HepG2 (cell line): Measurements from ENCODE around the gene CFAP97. TPM values are rescaled to one million over a fixed set of nuclear protein-coding genes. Genes with fewer than 3 reads are reported as not detected.

ENCODE experiments used
- BATF2 ChIP-seq: sonication (generic); formaldehyde crosslinking; IDR thresholded peaks from 2 replicates; pipeline ENCODE4 v1.8.0; 2022; ENCODE audit warnings: mild to moderate bottlenecking, missing genetic modification reagents, moderate library complexity
- GLMP ChIP-seq: sonication (generic); formaldehyde crosslinking; IDR thresholded peaks from 2 replicates; pipeline ENCODE4 v1.9.0; 2021; ENCODE audit warnings: missing genetic modification reagents, mild to moderate bottlenecking, borderline replicate concordance
- HOXA7 ChIP-seq: sonication (generic); formaldehyde crosslinking; IDR thresholded peaks from 2 replicates; pipeline ENCODE4 v1.8.1; 2022; ENCODE audit warnings: mild to moderate bottlenecking, missing genetic modification reagents, moderate library complexity
- PRDM10 ChIP-seq: sonication (generic); formaldehyde crosslinking; IDR thresholded peaks from 2 replicates; pipeline ENCODE4 v1.4.0; 2020; ENCODE audit warnings: low read depth, missing genetic modification reagents
- REST ChIP-seq, 2 experiments: IDR thresholded peaks; 2 replicates each; pipeline ENCODE4 v1.6.1; 2011 to 2012; ENCODE audit warnings: low read length in 2 of 2, borderline replicate concordance in 1 of 2, low read depth in 1 of 2, mild to moderate bottlenecking in 1 of 2, moderate library complexity in 1 of 2
- SNAPC4 ChIP-seq: sonication (generic); formaldehyde crosslinking; IDR thresholded peaks from 2 replicates; pipeline ENCODE4 v1.4.0; 2020; ENCODE audit warnings: mild to moderate bottlenecking, missing genetic modification reagents
- YEATS4 ChIP-seq: sonication (generic); formaldehyde crosslinking; IDR thresholded peaks from 2 replicates; pipeline ENCODE4 v1.4.0; 2020; ENCODE audit warnings: missing genetic modification reagents, borderline replicate concordance
- ZFAT ChIP-seq: sonication (generic); formaldehyde crosslinking; conservative IDR thresholded peaks from 2 replicates; pipeline ENCODE4 v1.8.1; 2023; ENCODE audit warnings: missing genetic modification reagents, inconsistent platforms
- ZNF20 ChIP-seq: sonication (generic); formaldehyde crosslinking; IDR thresholded peaks from 2 replicates; pipeline ENCODE4 v1.4.0; 2020; ENCODE audit warnings: mild to moderate bottlenecking, moderate library complexity, missing genetic modification reagents
- ZNF670 ChIP-seq: sonication (generic); formaldehyde crosslinking; IDR thresholded peaks from 2 replicates; pipeline ENCODE4 v1.8.0; 2022; ENCODE audit warnings: mild to moderate bottlenecking, missing genetic modification reagents, borderline replicate concordance
- ZNF672 ChIP-seq: sonication (generic); formaldehyde crosslinking; IDR thresholded peaks from 2 replicates; pipeline ENCODE4 v1.8.1; 2022; ENCODE audit warnings: missing genetic modification reagents
- ZNF674 ChIP-seq: sonication (generic); formaldehyde crosslinking; IDR thresholded peaks from 2 replicates; pipeline ENCODE4 v1.5.0; 2020; ENCODE audit warnings: low read depth, mild to moderate bottlenecking, missing genetic modification reagents
- ZNF703 ChIP-seq: sonication (generic); formaldehyde crosslinking; IDR thresholded peaks from 2 replicates; pipeline ENCODE4 v1.5.1; 2020; ENCODE audit warnings: missing genetic modification reagents, mild to moderate bottlenecking, moderate library complexity, borderline replicate concordance
- polyA plus RNA-seq, 8 experiments: library from polyadenylated mRNA; depleted of rRNA in 3 of 8; stranded (reverse) in 7 of 8; unstranded in 1 of 8; fragments of >200 nt; fragmentation: Illumina TruSeq in 4 of 8; extraction: Trizol in 4 of 8; gene quantifications; 2 replicates each; pipeline versions ENCODE4 v1.2.1 to v1.2.3, GENCODE V29; 2011 to 2016; ENCODE audit warnings: low read depth in 4 of 8, missing spikeins in 1 of 8, mixed read lengths in 1 of 8; ENCODE audit not compliant: insufficient read depth in 1 of 8
- total RNA-seq, 5 experiments: library from RNA; depleted of rRNA; stranded (reverse); fragments of >200 nt; fragmentation: Illumina TruSeq; extraction: Trizol; gene quantifications; 2 replicates each; pipeline ENCODE4 v1.2.3, GENCODE V29; 2016; ENCODE audit warnings: low read depth in 1 of 5

Gene CFAP97
- total and polyA plus RNA-seq, 2 of the 13 experiments (the other 11 are each of a cell fraction or from before 2014, with no cell fraction given), result 32.1 to 44.4 TPM

GRCh38 chr4:185203486-185204237, at the start of gene CFAP97 (continued):
- TF ChIP-seq BATF2 (CRISPR knock-in tag) (peak; percentile 74; the same call in 1 of the 2 replicates), ZFAT (CRISPR knock-in tag) (no peak), ZNF670 (no peak), REST (IDR thresholded peaks at IDR 0.05; ENCODE audit: borderline replicate concordance in 1 of 2, low read depth in 1 of 2, low read length in 2 of 2) (no peak), PRDM10 (CRISPR knock-in tag) (no peak), ZNF20 (no peak), ZNF674 (CRISPR knock-in tag) (no peak), GLMP (CRISPR knock-in tag) (no peak), ZNF672 (CRISPR knock-in tag) (no peak), ZNF703 (CRISPR knock-in tag) (no peak), HOXA7 (no peak), SNAPC4 (CRISPR knock-in tag) (no peak), YEATS4 (CRISPR knock-in tag) (peak; percentile 62)
